ENCODE measurements around the gene MEMO1.
"Not testable (repeated sequence)": the region's sequence is repeated elsewhere in the genome, so short reads cannot be mapped to it uniquely, and the experiment has no call there.

The MEMO1 gene

GRCh38 chr2:31966402-31966801 is 44.4 kb downstream of the MEMO1 start:
- not testable (repeated sequence) for H2AFZ ChIP-seq (ENCODE audit: insufficient read depth, low read length, poor library complexity); H3K79me1 ChIP-seq (ENCODE audit: low read length); H3K36me3 ChIP-seq (ENCODE audit: control insufficient read depth in 1 of 2, insufficient read depth in 2 of 2, low read length in 2 of 2); H3K4me3 ChIP-seq (ENCODE audit: low read depth, low read length); H3K9me3 ChIP-seq (ENCODE audit: insufficient read depth, low read depth, low read length); H3K27me3 ChIP-seq (ENCODE audit: insufficient read depth, low read length); H3K79me2 ChIP-seq (ENCODE audit: control insufficient read depth, insufficient read depth, low read length, poor library complexity); H3K18ac ChIP-seq (ENCODE audit: low read length); H3K14ac ChIP-seq (ENCODE audit: low read length); H3K27ac ChIP-seq (ENCODE audit: low read depth, low read length); H2BK5ac ChIP-seq (ENCODE audit: low read depth, low read length, poor library complexity); H4K8ac ChIP-seq (ENCODE audit: low read depth, low read length); H3K4ac ChIP-seq (ENCODE audit: low read depth, low read length); H3K4me1 ChIP-seq (ENCODE audit: control insufficient read depth in 1 of 2, insufficient read depth in 2 of 2, low read length in 2 of 2); H4K12ac ChIP-seq (ENCODE audit: low read depth, low read length); H3K23ac ChIP-seq (ENCODE audit: low read length); H3K4me2 ChIP-seq (ENCODE audit: low read length); DNase-seq; H2BK12ac ChIP-seq (ENCODE audit: low read length); H2AK5ac ChIP-seq (ENCODE audit: low read length); H4K91ac ChIP-seq (ENCODE audit: low read depth, low read length); H2BK120ac ChIP-seq (ENCODE audit: insufficient read depth, low read length, poor library complexity); H3K9ac ChIP-seq (ENCODE audit: low read length)
- WGBS (ENCODE audit: extremely low coverage, insufficient coverage, insufficient read length) = no CpG with 5 or more reads among the region's 6 CpGs

GRCh38 chr2:31965094-31965493 is 45.7 kb downstream of the MEMO1 start:
- Histone ChIP-seq H2AFZ (ENCODE audit: insufficient read depth, low read length, poor library complexity) (no peak overlapping the region), H2BK5ac (ENCODE audit: low read depth, low read length, poor library complexity) (no peak overlapping the region), H2BK12ac (ENCODE audit: low read length) (no peak overlapping the region), H3K18ac (ENCODE audit: low read length) (no peak overlapping the region), H3K79me1 (ENCODE audit: low read length) (no peaks in the 10 kb centered on the region), H4K91ac (ENCODE audit: low read depth, low read length) (no peak overlapping the region), H3K9ac (ENCODE audit: low read length) (no peak overlapping the region), H3K4me1 (ENCODE audit: control insufficient read depth in 1 of 2, insufficient read depth in 2 of 2, low read length in 2 of 2) (no peaks in the 10 kb centered on the region), H3K4ac (ENCODE audit: low read depth, low read length) (no peak overlapping the region), H2BK120ac (ENCODE audit: insufficient read depth, low read length, poor library complexity) (no peak overlapping the region), H4K12ac (ENCODE audit: low read depth, low read length) (no peak overlapping the region), H4K8ac (ENCODE audit: low read depth, low read length) (no peak overlapping the region), H2AK5ac (ENCODE audit: low read length) (no peak overlapping the region), H3K14ac (ENCODE audit: low read length) (no peak overlapping the region), H3K27me3 (ENCODE audit: insufficient read depth, low read length) (no peaks in the 10 kb centered on the region), H3K9me3 (ENCODE audit: insufficient read depth, low read depth, low read length) (no peaks in the 10 kb centered on the region), H3K27ac (ENCODE audit: low read depth, low read length) (no peak overlapping the region), H3K79me2 (ENCODE audit: control insufficient read depth, insufficient read depth, low read length, poor library complexity) (peaks cover 2% of the 10 kb centered on the region), H3K4me3 (ENCODE audit: low read depth, low read length) (no peak overlapping the region), H3K23ac (ENCODE audit: low read length) (no peak overlapping the region), H3K4me2 (ENCODE audit: low read length) (no peak overlapping the region), H3K36me3 (ENCODE audit: control insufficient read depth in 1 of 2, insufficient read depth in 2 of 2, low read length in 2 of 2) (peaks cover 0 to 3% of the 10 kb centered on the region in 2 experiments)
- no peak for DNase-seq
- 100% methylated on average over 1 of the region's 5 CpGs for WGBS (ENCODE audit: extremely low coverage, insufficient coverage, insufficient read length)

- Histone ChIP-seq H3K4ac (ENCODE audit: low read depth, low read length) (no peak overlapping the region), H2BK5ac (ENCODE audit: low read depth, low read length, poor library complexity) (no peak overlapping the region), H2BK12ac (ENCODE audit: low read length) (no peak overlapping the region), H3K36me3 (ENCODE audit: control insufficient read depth in 1 of 2, insufficient read depth in 2 of 2, low read length in 2 of 2) (peaks cover 0 to 3% of the 10 kb centered on the region in 2 experiments), H4K12ac (ENCODE audit: low read depth, low read length) (no peak overlapping the region), H3K79me1 (ENCODE audit: low read length) (no peaks in the 10 kb centered on the region), H3K4me1 (ENCODE audit: control insufficient read depth in 1 of 2, insufficient read depth in 2 of 2, low read length in 2 of 2) (no peaks in the 10 kb centered on the region), H2AK5ac (ENCODE audit: low read length) (no peak overlapping the region), H2AFZ (ENCODE audit: insufficient read depth, low read length, poor library complexity) (no peak overlapping the region), H3K14ac (ENCODE audit: low read length) (no peak overlapping the region), H3K9me3 (ENCODE audit: insufficient read depth, low read depth, low read length) (no peaks in the 10 kb centered on the region), H3K18ac (ENCODE audit: low read length) (no peak overlapping the region), H3K4me2 (ENCODE audit: low read length) (no peak overlapping the region), H3K27me3 (ENCODE audit: insufficient read depth, low read length) (no peaks in the 10 kb centered on the region), H3K79me2 (ENCODE audit: control insufficient read depth, insufficient read depth, low read length, poor library complexity) (peaks cover 4% of the 10 kb centered on the region), H3K23ac (ENCODE audit: low read length) (no peak overlapping the region), H4K8ac (ENCODE audit: low read depth, low read length) (no peak overlapping the region), H4K91ac (ENCODE audit: low read depth, low read length) (no peak overlapping the region), H2BK120ac (ENCODE audit: insufficient read depth, low read length, poor library complexity) (no peak overlapping the region), H3K4me3 (ENCODE audit: low read depth, low read length) (no peak overlapping the region), H3K27ac (ENCODE audit: low read depth, low read length) (no peak overlapping the region), H3K9ac (ENCODE audit: low read length) (no peak overlapping the region)
- peak; percentile 14 to 49 for DNase-seq
- no CpG with 5 or more reads among the region's 2 CpGs for WGBS (ENCODE audit: extremely low coverage, insufficient coverage, insufficient read length)
Measured at GRCh38 chr2:31962757-31963361, 47.9 kb downstream of the MEMO1 start.

- Histone ChIP-seq H4K8ac (ENCODE audit: low read depth, low read length) (no peak overlapping the region), H2AK5ac (ENCODE audit: low read length) (no peak overlapping the region), H3K27me3 (ENCODE audit: insufficient read depth, low read length) (no peaks in the 10 kb centered on the region), H2BK120ac (ENCODE audit: insufficient read depth, low read length, poor library complexity) (no peak overlapping the region), H3K9me3 (ENCODE audit: insufficient read depth, low read depth, low read length) (no peaks in the 10 kb centered on the region), H3K14ac (ENCODE audit: low read length) (no peak overlapping the region), H4K12ac (ENCODE audit: low read depth, low read length) (no peak overlapping the region), H3K4me1 (ENCODE audit: control insufficient read depth in 1 of 2, insufficient read depth in 2 of 2, low read length in 2 of 2) (no peaks in the 10 kb centered on the region), H3K79me1 (ENCODE audit: low read length) (no peaks in the 10 kb centered on the region), H3K36me3 (ENCODE audit: control insufficient read depth in 1 of 2, insufficient read depth in 2 of 2, low read length in 2 of 2) (peaks cover 0 to 2% of the 10 kb centered on the region in 2 experiments), H3K79me2 (ENCODE audit: control insufficient read depth, insufficient read depth, low read length, poor library complexity) (peaks cover 4% of the 10 kb centered on the region), H3K23ac (ENCODE audit: low read length) (no peak overlapping the region), H2AFZ (ENCODE audit: insufficient read depth, low read length, poor library complexity) (no peak overlapping the region), H3K18ac (ENCODE audit: low read length) (no peak overlapping the region), H3K4ac (ENCODE audit: low read depth, low read length) (no peak overlapping the region), H2BK12ac (ENCODE audit: low read length) (no peak overlapping the region), H2BK5ac (ENCODE audit: low read depth, low read length, poor library complexity) (no peak overlapping the region), H3K27ac (ENCODE audit: low read depth, low read length) (no peak overlapping the region), H3K4me2 (ENCODE audit: low read length) (no peak overlapping the region), H3K9ac (ENCODE audit: low read length) (no peak overlapping the region), H3K4me3 (ENCODE audit: low read depth, low read length) (no peak overlapping the region), H4K91ac (ENCODE audit: low read depth, low read length) (no peak overlapping the region)
- no peak for DNase-seq
- no CpG with 5 or more reads among the region's 5 CpGs for WGBS (ENCODE audit: extremely low coverage, insufficient coverage, insufficient read length)
Measured at GRCh38 chr2:31958140-31958717, 52.6 kb downstream of the MEMO1 start.

Measured in trophoblast cell (in vitro differentiated cells and primary cell).